Esophagus muscularis mucosa (tissue), 3 donors: ENCODE results near the gene BGLAP.

Experiments used
- CTCF ChIP-seq, 3 experiments: fragments of 200-600 bp in 2 of 3; fragments of 450-650 bp in 1 of 3; sonication (generic) in 2 of 3; IDR thresholded peaks; one replicate each; pipeline ENCODE4 v1.5.1; 2017 to 2019; ENCODE audit warnings: antibody characterized with exemption in 3 of 3, mild to moderate bottlenecking in 2 of 3, moderate library complexity in 1 of 3
- POLR2A ChIP-seq: fragments of 450-650 bp; IDR thresholded peaks from one replicate; pipeline ENCODE4 v1.6.1; 2017; ENCODE audit warnings: antibody characterized with exemption, moderate library complexity, mild to moderate bottlenecking, low read depth

- TF ChIP-seq CTCF (IDR thresholded peaks at IDR 0.05) (no peak), POLR2A (no peak)
Observed at GRCh38 chr1:156248323-156248683, 6.3 kb downstream of the BGLAP start.
